Central memory CD4-positive, alpha-beta T cell (primary cell): Measurements from ENCODE around the gene PAIP2.
"Not testable (repeated sequence)": the region's sequence is repeated elsewhere in the genome, so short reads cannot be mapped to it uniquely, and the experiment has no call there.

Source experiments
- DNase-seq: peaks from one replicate; pipeline ENCODE4 v3.0.0; 2022
- total RNA-seq, 3 experiments: gene quantifications; one replicate each; lab custom pipeline; 2026; lab: John Stamatoyannopoulos, UW

PAIP2 gene
- 54.9 to 109 (median 104) reads per million in 3 experiments for total RNA-seq

DNA sequence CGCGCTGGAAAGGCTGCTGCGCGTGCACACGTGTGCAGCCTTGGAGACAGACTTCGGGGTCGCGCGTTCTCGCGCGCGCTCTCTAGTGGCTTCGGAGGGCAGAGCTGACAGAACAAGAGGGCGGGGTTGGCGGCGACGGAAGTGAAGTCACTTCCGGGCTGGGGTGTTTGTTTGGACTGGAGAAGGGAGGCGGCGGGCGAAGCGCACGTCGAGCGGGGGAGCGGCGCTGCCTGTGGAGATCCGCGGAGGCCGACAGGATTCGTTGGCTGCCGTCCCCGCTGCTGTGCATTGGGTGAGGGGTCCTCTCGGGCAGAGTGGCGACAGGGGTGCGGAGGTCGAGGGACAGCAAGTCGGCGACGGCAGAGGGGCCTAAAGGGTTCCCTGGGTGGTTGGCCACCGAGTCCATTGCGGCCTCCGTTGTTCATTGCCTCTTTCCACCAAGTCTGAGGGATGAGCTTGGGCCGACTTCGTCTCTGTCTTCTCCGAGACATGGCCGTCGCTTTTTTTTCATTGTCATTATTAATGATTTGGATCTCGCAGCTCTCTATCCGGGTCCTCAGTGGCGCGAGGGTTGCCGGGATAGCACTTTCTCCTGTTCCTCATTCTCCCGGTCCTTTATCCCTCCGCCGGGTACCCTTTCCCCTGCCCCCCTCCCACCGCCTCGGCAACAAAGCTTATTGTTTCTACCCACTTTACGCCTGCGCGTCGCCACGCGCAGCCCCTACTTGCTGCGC lies at the start of gene PAIP2:
Gene PAIP2, plus strand, starts transcription at position 166 of the 734 bp plus-strand sequence. CDS start 21,931 bp downstream, outside the sequence.
- peak; percentile 96 for DNase-seq

- DNase-seq, result no peak
Measured at GRCh38 chr5:139293202-139293506, 48.5 kb upstream of the PAIP2 start.

GRCh38 chr5:139293507-139294373 lies 47.9 kb upstream of the PAIP2 start, which contains the start of gene MATR3:
MATR3 (plus strand) TSS chr5:139293740; CDS start chr5:139307416, 13,676 bp downstream.
- DNase-seq, result peak; percentile 89

- DNase-seq, result peak; percentile 58
Measured at GRCh38 chr5:139294374-139295165, 47.1 kb upstream of the PAIP2 start.

GRCh38 chr5:139295346-139296057 lies 46.2 kb upstream of the PAIP2 start:
- DNase-seq, result no peak

GRCh38 chr5:139296198-139296597 lies 45.5 kb upstream of the PAIP2 start:
- DNase-seq, result no peak

DNA sequence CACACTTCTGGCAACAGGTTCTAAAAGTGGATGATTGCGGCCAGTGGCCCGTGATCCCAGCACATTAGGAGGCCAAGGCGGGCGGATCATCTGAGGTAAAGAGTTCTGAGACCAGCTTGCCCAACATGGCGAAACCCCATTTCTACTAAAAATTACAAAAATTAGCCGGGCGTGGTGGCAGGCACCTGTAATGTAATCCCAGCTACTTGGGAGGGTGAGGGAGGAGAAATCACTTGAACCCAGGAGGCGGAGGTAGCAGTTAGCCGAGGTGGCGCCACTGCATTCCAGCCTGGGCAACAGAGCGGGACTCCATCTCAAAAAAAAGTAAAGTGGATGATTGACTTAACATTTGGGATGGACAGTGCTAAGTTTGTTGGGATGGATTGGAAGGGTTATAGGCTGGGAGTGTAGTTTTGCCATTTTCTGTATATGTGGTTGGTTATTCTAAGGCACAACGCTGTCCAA lies 44.8 kb upstream of the PAIP2 start:
- no peak for DNase-seq

DNA sequence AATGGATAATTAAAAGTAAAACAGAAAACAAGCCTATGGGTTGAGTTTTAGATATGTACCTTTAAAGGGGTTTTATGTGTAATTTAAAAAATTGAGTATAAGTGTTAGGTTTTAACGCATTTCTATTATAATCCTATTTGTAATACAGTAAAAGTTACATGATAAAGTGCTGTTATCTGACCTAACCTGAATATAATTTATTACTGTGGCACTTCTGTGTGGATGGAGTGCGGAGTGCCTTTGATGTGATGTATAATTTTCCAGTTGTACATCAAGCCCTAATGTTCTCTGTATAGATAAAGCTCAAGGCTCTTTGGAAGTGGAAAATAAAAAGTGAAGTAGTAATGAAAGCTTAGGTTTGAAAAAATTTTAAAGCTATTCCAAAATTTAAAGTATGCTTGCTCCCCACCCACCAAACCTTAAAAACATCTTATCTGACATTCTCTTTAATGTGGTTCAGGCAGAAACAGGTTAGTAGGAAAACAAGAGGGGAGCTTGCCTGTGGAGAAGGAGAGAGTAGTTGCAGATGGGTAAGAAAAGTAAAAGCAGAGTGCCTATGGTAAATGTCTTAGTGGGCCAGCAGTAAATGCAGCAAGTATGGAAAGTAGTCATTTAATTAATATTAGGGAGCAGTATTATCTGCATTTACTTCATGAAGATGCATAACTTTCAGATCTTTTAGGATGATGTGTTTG lies 44.1 kb upstream of the PAIP2 start:
- DNase-seq, result no peak

- DNase-seq, result no peak
Measured at GRCh38 chr5:139298242-139298641, 43.4 kb upstream of the PAIP2 start.

- DNase-seq, result no peak
Measured at GRCh38 chr5:139299486-139299885, 42.2 kb upstream of the PAIP2 start.

- no peak for DNase-seq
Measured at GRCh38 chr5:139301808-139302499, 39.7 kb upstream of the PAIP2 start.

- DNase-seq, result no peak
Measured at GRCh38 chr5:139304391-139305324, 37.0 kb upstream of the PAIP2 start.

DNA sequence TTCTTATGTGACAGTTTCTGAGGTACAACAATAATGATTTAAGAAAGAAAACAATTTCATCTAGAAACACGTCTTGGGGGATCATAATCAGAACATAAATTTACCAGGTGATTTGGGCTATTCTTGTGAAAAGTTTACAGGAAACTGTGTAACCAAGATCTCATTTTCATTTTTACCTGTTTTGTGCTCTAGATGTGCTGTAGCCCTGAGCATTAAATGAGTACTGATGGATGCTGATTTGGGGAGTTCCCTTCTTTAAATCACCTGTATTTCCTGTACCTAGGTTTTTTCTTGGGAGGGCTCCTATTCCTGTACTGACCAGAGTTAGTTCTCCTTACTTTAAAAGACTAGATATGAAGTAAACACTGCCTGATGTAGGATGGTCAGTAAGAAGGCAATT lies 35.5 kb upstream of the PAIP2 start:
- DNase-seq, result no peak

GRCh38 chr5:139306628-139307379 lies 34.9 kb upstream of the PAIP2 start:
- DNase-seq, result no peak

DNA sequence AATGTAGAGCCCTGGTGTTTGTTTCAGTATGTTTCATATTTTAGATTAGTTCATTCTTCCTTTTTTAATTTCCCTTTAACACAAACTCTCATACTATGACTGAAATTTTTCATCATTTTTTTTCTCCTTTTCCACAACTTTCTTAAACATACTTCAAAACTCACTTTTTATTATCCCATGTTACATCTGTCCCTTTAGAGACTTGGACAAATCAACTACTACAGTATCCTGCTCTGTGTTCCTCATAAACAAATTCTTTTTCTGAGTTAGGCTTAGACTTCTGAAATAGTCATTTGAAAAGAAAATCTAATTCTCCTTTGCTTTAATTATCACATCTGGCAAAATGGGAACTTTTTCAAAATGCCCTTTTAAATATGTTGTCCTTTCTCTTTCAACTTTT lies 32.9 kb upstream of the PAIP2 start:
- no peak for DNase-seq

DNA sequence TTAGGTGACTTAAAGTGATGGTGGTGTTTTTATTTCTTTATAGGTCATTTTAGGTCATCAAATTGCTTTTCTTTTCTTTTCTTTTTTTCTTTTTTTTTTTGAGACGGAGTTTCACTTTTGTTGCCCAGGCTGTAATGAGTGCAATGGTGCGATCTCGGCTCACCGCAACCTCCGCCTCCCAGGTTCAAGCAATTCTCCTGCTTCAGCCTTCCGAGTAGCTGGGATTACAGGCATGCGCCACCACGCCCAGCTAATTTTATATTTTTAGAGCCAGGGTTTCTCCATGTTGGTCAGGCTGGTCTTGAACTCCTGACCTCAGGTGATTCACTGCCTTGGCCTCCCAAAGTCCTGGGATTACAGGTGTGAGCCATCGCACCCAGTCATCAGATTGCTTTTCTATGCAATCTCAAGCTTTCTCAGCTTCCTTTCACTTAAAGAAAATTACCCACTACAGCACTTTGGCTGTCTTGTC lies 30.9 kb upstream of the PAIP2 start:
- DNase-seq, result not testable (repeated sequence)

- no peak for DNase-seq
Measured at GRCh38 chr5:139312075-139312474, 29.6 kb upstream of the PAIP2 start.

GRCh38 chr5:139314276-139314675 lies 27.4 kb upstream of the PAIP2 start:
- no peak for DNase-seq

DNA sequence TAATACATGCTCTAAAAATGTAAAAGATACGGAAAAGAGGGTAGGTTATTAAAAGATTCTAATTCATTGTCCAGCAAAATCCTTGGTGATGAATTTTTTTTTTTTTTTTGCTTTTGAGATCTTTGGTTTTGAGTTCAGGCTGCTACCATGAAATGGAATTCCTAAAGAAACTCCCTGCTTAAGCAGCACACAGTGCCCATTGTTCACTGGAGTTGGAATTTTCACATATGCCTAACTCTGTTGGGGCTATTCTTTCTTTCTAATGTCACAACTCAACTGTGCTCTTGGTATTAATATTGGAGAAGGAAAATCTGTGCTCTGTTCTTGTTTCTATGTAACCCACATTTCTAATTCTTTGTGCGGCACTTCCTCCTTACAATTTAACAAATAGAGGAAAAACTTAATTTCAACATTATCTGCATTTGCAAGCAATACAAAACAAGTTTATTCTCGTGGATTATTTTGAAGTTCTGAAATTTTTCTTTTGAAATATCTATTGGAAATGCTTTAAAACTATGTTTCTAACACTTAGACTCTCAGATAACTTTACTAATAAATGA lies 26.5 kb upstream of the PAIP2 start:
- no peak for DNase-seq
